Amniotic stem cell (primary cell): ENCODE data around the gene PDILT.

Source experiments
- DNase-seq: peaks from one replicate; lab custom pipeline; 2025; lab: John Stamatoyannopoulos, UW

Gene PDILT

DNA sequence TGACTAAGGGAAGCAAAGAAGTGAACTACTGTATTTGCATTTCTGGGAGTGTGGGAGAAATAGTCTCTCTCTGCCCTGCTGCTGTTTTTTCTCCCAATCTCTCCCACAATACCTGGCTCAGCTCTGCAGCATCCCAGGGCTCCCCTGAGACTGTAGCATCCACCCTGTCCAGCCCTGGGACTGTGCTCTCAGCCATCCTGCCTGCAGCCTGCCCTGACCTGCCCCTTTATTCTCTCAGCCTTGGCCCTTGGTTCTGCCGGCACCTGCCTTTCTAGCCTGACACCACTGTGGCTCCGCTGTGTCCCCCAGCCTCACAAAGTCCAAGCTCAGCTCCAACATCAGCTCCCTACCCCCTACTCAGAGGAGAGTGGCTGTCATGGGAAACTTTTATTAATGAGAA is 1.9 kb downstream of the PDILT start:
- DNase-seq: no peak

GRCh38 chr16:20401475-20402016 is 3.0 kb downstream of the PDILT start:
- no peak for DNase-seq

- no peak for DNase-seq
These were observed 3.5 kb downstream of the PDILT start for GRCh38 chr16:20401066-20401465.

- DNase-seq: no peak
These were observed 5.4 kb downstream of the PDILT start for GRCh38 chr16:20399185-20399584.

DNA sequence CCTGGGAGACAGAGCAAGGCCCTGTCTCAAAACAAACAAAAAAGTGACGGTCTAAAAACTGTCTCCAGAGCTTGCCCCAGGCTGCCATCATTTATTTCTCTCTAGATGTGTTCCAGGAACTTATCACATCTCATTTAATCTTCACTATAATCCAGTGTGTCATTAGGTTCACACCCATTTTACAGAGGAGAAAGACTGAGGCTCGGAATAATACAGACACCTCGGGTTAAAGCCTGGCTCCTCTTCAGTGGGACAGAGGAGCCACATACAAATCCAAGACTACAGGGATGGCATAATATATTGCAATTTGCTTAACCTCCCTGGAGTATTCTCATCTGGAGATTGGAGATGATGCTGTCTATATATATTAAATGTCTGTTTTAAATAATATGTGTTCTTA is 5.9 kb downstream of the PDILT start:
- DNase-seq: no peak

DNA sequence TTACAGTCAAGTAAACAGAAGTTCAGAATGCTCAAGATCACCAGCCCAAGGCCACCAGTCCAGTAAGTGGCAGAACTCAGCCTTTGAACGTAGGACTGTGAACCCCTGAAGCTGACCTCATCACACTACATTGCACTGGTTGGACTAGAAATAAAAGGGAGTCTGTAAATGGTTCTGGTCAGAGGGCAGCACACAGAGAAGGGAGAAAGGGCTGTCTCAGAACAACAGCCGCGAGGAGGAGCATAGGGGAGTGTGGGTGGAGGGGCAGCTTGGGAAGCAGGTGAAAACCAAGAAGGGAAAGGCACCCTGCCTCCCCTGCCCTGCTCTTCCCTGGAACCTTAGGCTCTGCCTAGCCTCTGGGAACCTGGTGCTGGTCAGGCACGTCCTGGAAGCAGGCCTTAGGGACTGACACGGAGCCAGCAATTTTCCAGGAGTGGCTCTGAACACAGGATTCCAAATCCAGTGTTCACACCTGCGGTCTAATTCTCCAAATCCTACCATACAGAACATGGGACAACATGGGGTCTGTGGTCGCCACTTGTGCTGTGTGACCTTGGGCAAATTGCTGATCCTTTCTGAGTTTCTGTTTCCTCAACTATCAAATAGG is 7.0 kb downstream of the PDILT start:
- DNase-seq: no peak

GRCh38 chr16:20396846-20397467 is 7.6 kb downstream of the PDILT start:
- DNase-seq: no peak

- no peak for DNase-seq
These were observed 8.6 kb downstream of the PDILT start for GRCh38 chr16:20395946-20396345.

GRCh38 chr16:20393801-20394577 is 10.5 kb downstream of the PDILT start:
- DNase-seq: no peak

- no peak for DNase-seq
These were observed 13.5 kb downstream of the PDILT start for GRCh38 chr16:20391045-20391444.

GRCh38 chr16:20388854-20389253 is 15.7 kb downstream of the PDILT start:
- no peak for DNase-seq

- DNase-seq: no peak
These were observed 16.6 kb downstream of the PDILT start for GRCh38 chr16:20387978-20388377.

DNA sequence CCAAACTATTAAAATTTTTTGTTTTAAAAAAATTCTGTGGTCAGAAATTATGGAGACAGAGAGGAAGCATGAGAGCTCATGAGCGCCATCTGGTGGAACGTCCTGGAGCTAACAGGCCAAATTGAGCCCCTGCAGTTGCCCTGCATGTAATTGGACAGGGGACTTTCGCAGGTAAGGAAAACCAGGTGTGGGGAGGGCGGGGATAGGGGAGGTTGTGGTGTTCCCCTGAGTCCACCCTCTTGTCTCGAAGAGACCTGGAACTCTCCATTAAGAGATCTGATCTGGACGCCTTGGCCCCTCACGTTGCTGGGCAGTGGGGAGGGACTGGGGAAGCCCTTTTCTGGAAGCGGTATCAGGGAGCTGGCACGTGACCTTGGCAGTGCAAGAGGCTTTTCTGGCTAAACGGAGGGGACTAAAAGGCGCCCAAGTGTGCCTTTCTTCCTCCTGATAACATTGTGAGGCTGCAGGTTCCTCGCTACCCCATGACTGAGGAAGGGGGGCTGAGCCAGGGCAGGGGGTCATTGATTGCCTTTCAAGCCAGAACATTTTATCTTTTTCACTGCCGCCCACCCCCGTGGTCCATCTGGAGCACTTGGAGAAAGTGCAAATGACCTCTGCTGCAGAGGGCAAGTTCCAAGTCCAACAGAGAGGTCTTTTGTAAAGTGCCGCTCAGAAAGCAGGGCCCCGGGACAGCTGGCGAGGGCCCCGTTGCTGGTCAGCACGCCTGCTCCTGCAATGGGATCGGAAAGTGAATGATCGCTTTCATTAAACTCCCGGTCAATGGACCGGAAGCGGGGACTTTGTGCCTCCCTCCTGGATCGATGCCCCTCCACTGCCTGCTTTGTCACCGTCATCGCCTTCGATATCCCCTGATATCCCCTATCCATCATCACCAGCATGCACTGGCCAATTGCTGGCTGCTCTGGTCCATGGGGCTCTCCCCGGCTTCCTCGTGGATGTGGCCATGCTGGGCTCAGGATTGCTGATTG is 18.4 kb downstream of the PDILT start:
- DNase-seq: peak; percentile 40

DNA sequence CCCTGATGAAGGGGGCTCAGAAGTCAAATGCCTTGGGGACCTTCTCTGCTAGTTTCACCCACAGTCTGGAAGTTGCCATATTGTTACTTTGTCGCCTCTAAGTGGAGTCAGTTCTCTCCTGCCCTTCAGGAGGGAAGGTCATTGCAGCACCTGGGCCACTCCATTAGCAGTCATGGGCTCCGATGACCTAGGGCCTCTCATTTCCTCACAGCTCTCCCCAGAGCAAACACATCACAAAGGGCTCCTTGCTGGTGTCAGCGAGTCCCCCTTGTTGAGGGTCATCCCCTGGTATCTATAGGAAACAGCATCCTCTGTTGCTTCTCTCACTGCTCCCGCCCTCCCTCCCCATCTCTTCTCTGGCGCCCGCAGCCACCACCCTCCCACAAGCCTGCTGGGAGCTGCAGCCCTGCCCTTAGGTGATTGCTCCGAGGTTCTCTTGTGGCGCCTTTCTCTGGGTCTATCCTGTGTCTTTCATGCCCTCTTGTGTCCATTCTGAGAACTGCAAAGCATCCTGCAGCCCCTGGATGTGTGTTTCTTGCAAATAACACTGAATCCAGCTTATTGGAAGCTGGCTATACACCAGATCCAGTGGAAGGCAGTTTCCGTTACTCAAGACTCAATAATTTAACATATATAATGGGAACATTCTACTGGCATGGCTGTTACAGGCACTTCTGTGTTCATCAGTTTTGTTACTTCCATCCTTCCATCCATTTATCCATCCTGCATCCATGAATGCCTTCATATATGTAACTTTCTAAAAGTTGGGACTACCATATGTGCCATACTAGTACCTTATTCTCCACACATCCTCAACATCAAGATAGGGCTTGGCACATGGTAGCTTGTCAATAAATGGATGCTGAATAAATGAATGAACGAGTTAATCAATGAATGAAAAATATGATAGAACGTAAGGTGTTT is 21.2 kb downstream of the PDILT start:
- peak; percentile 8 for DNase-seq

DNA sequence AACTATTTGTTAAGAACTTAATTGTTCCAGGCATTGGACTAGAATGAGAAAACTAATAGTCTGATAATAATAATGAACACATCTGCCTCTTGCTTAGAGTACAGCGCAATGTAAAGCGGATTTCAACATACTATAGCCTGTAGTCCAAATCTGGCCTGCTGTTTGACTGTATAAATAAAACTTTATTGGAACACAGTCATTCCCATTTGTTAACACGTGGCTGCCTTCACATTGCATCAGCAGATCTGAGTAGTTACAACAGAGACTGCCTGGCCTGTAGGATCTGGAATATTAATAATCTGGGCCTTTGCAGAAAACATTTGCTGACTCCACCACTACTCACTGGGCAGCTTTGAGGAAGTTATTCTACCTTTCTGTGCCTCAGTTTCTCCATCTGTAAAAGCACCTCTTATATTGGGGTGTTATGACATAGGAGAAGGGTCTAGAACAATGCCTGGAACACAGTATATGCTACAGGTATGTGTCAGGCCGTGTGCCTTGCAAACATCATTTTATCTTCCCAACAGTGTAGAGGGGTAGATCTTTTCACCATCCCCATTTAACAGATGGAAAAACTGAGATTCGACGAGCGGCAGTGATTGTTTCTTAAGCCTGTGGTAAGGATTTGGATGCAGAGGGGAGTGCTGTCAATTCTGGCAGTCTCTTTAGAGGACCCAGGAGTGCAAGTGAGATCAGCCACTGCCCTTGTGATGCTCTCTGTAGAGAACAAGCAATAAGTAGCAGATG is 22.2 kb downstream of the PDILT start:
- DNase-seq: no peak

DNA sequence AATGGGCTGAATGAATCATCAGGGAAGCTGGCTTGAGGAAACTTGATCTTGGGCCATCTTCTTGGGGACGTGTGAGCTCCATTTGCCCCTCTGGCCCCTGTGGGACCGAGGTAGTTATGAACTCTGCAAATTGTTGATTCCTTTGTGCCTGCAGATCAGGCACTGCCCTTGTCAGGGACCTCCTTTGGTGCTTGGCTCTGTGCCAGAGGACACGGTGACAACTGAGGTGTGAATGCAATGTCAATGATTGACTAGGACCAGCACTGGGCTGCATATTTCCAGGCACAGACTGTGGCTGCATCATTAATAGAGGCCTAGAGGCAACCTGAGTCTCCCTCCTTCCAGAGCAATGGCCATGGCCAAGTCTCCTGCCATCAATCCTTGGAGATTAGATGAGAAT is 23.8 kb downstream of the PDILT start:
- no peak for DNase-seq

GRCh38 chr16:20377181-20377580 is 27.4 kb downstream of the PDILT start:
- no peak for DNase-seq

GRCh38 chr16:20372701-20373100 is 31.8 kb downstream of the PDILT start:
- no peak for DNase-seq

DNA sequence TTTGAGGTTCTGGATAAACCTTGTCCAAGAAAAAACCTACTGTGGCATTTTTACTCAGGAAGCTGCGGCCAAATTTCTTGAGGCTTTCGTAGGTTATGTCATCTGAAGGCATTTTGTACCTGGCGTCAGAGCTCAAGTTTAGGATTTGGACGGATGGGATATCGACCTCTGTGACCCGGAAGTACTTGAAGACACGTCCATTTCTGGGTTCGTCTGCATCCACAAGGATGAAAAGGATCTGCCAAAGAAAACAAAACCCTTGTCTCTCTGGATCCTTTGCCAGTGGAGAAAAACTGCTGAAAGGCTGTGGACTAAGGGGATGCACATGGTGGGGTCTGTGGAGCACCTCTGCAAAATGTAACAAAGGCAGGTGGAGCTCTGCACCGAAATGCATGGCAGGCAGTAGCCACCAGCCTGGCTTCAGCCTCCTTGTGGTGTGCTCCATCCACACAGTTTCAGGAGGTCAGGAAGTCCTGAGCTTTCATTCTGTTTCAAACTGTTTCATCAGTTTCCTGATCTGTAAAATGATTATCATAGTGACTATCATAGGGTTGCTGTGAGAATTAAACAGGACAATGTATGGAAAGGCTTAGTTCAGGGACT is 35.0 kb downstream of the PDILT start:
- no peak for DNase-seq

DNA sequence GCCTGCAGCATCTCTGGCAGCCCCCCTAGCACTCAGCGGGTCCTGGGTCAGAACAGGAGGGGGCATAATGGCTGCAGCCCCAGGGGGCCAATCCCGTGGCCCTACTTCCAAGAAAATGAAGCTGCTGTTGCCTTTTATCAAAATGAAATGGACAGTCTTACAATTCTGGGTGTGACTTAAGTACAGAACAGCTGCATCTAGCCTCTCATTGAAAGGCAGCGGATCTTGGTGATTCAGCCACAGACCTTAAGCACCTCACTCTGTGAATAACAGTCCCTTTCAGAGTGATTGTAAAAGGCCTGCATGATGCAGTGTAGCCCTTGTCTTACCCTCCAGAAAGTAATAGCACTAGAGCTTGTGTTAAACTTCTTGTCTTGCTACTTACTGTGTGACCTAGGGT is 40.5 kb downstream of the PDILT start:
- DNase-seq: no peak
